ENCODE results near the gene FTO.

The FTO gene

GRCh38 chr16:54150861-54151260 lies 446.9 kb downstream of the FTO start:
- Histone ChIP-seq H3K9me3 (ENCODE audit: control insufficient read depth in 2 of 2, low read length in 2 of 2) (no peaks in the 10 kb centered on the region), H3K4me3 (ENCODE audit: low read length in 2 of 2) (no peak overlapping the region), H3K9ac (ENCODE audit: low read depth in 1 of 2, low read length in 2 of 2) (no peak overlapping the region), H3K27ac (ENCODE audit: low read depth in 2 of 2, low read length in 2 of 2) (no peak overlapping the region), H3K27me3 (ENCODE audit: control insufficient read depth in 2 of 2, insufficient read depth in 2 of 2, low read length in 2 of 2) (peaks cover 0 to 4% of the 10 kb centered on the region in 2 donors), H3K36me3 (ENCODE audit: control insufficient read depth in 2 of 2, insufficient read depth in 2 of 2, low read length in 2 of 2) (no peaks in the 10 kb centered on the region), H3K4me1 (ENCODE audit: control insufficient read depth in 2 of 2, insufficient read depth in 2 of 2, low read length in 2 of 2) (no peaks in the 10 kb centered on the region)

- Histone ChIP-seq H3K27me3 (ENCODE audit: control insufficient read depth in 2 of 2, insufficient read depth in 2 of 2, low read length in 2 of 2) (peaks cover 0 to 4% of the 10 kb centered on the region in 2 donors), H3K27ac (ENCODE audit: low read depth in 2 of 2, low read length in 2 of 2) (no peak overlapping the region), H3K36me3 (ENCODE audit: control insufficient read depth in 2 of 2, insufficient read depth in 2 of 2, low read length in 2 of 2) (no peaks in the 10 kb centered on the region), H3K9me3 (ENCODE audit: control insufficient read depth in 2 of 2, low read length in 2 of 2) (no peaks in the 10 kb centered on the region), H3K4me1 (ENCODE audit: control insufficient read depth in 2 of 2, insufficient read depth in 2 of 2, low read length in 2 of 2) (no peaks in the 10 kb centered on the region), H3K4me3 (ENCODE audit: low read length in 2 of 2) (no peak overlapping the region), H3K9ac (ENCODE audit: low read depth in 1 of 2, low read length in 2 of 2) (no peak overlapping the region)
Observed at GRCh38 chr16:54152362-54153239, 448.6 kb downstream of the FTO start.

GRCh38 chr16:54153240-54153934 lies 449.4 kb downstream of the FTO start:
- Histone ChIP-seq H3K9ac (ENCODE audit: low read depth in 1 of 2, low read length in 2 of 2) (no peak overlapping the region), H3K9me3 (ENCODE audit: control insufficient read depth in 2 of 2, low read length in 2 of 2) (no peaks in the 10 kb centered on the region), H3K27me3 (ENCODE audit: control insufficient read depth in 2 of 2, insufficient read depth in 2 of 2, low read length in 2 of 2) (peaks cover 0 to 4% of the 10 kb centered on the region in 2 donors), H3K27ac (ENCODE audit: low read depth in 2 of 2, low read length in 2 of 2) (no peak overlapping the region), H3K4me1 (ENCODE audit: control insufficient read depth in 2 of 2, insufficient read depth in 2 of 2, low read length in 2 of 2) (no peaks in the 10 kb centered on the region), H3K36me3 (ENCODE audit: control insufficient read depth in 2 of 2, insufficient read depth in 2 of 2, low read length in 2 of 2) (no peaks in the 10 kb centered on the region), H3K4me3 (ENCODE audit: low read length in 2 of 2) (no peak overlapping the region)

GRCh38 chr16:54156349-54156748 lies 452.4 kb downstream of the FTO start:
- Histone ChIP-seq H3K9ac (ENCODE audit: low read depth in 1 of 2, low read length in 2 of 2) (no peak overlapping the region), H3K36me3 (ENCODE audit: control insufficient read depth in 2 of 2, insufficient read depth in 2 of 2, low read length in 2 of 2) (no peaks in the 10 kb centered on the region), H3K27ac (ENCODE audit: low read depth in 2 of 2, low read length in 2 of 2) (no peak overlapping the region), H3K4me3 (ENCODE audit: low read length in 2 of 2) (no peak overlapping the region), H3K4me1 (ENCODE audit: control insufficient read depth in 2 of 2, insufficient read depth in 2 of 2, low read length in 2 of 2) (no peaks in the 10 kb centered on the region), H3K27me3 (ENCODE audit: control insufficient read depth in 2 of 2, insufficient read depth in 2 of 2, low read length in 2 of 2) (peaks cover 0 to 4% of the 10 kb centered on the region in 2 donors), H3K9me3 (ENCODE audit: control insufficient read depth in 2 of 2, low read length in 2 of 2) (no peaks in the 10 kb centered on the region)

- Histone ChIP-seq H3K9ac (ENCODE audit: low read depth in 1 of 2, low read length in 2 of 2) (no peak overlapping the region), H3K4me1 (ENCODE audit: control insufficient read depth in 2 of 2, insufficient read depth in 2 of 2, low read length in 2 of 2) (no peaks in the 10 kb centered on the region), H3K9me3 (ENCODE audit: control insufficient read depth in 2 of 2, low read length in 2 of 2) (no peaks in the 10 kb centered on the region), H3K4me3 (ENCODE audit: low read length in 2 of 2) (no peak overlapping the region), H3K27me3 (ENCODE audit: control insufficient read depth in 2 of 2, insufficient read depth in 2 of 2, low read length in 2 of 2) (peaks cover 0 to 4% of the 10 kb centered on the region in 2 donors), H3K36me3 (ENCODE audit: control insufficient read depth in 2 of 2, insufficient read depth in 2 of 2, low read length in 2 of 2) (no peaks in the 10 kb centered on the region), H3K27ac (ENCODE audit: low read depth in 2 of 2, low read length in 2 of 2) (no peak overlapping the region)
Observed at GRCh38 chr16:54158986-54159385, 455.0 kb downstream of the FTO start.

- Histone ChIP-seq H3K9me3 (ENCODE audit: control insufficient read depth in 2 of 2, low read length in 2 of 2) (no peaks in the 10 kb centered on the region), H3K27me3 (ENCODE audit: control insufficient read depth in 2 of 2, insufficient read depth in 2 of 2, low read length in 2 of 2) (peaks cover 0 to 4% of the 10 kb centered on the region in 2 donors), H3K36me3 (ENCODE audit: control insufficient read depth in 2 of 2, insufficient read depth in 2 of 2, low read length in 2 of 2) (no peaks in the 10 kb centered on the region), H3K4me3 (ENCODE audit: low read length in 2 of 2) (no peak overlapping the region), H3K27ac (ENCODE audit: low read depth in 2 of 2, low read length in 2 of 2) (no peak overlapping the region), H3K9ac (ENCODE audit: low read depth in 1 of 2, low read length in 2 of 2) (no peak overlapping the region), H3K4me1 (ENCODE audit: control insufficient read depth in 2 of 2, insufficient read depth in 2 of 2, low read length in 2 of 2) (no peaks in the 10 kb centered on the region)
Observed at GRCh38 chr16:54159490-54160080, 455.6 kb downstream of the FTO start.

GRCh38 chr16:54160252-54160860 lies 456.4 kb downstream of the FTO start:
- Histone ChIP-seq H3K9ac (ENCODE audit: low read depth in 1 of 2, low read length in 2 of 2) (no peak overlapping the region), H3K9me3 (ENCODE audit: control insufficient read depth in 2 of 2, low read length in 2 of 2) (no peaks in the 10 kb centered on the region), H3K36me3 (ENCODE audit: control insufficient read depth in 2 of 2, insufficient read depth in 2 of 2, low read length in 2 of 2) (no peaks in the 10 kb centered on the region), H3K4me3 (ENCODE audit: low read length in 2 of 2) (no peak overlapping the region), H3K4me1 (ENCODE audit: control insufficient read depth in 2 of 2, insufficient read depth in 2 of 2, low read length in 2 of 2) (no peaks in the 10 kb centered on the region), H3K27ac (ENCODE audit: low read depth in 2 of 2, low read length in 2 of 2) (no peak overlapping the region), H3K27me3 (ENCODE audit: control insufficient read depth in 2 of 2, insufficient read depth in 2 of 2, low read length in 2 of 2) (no peaks in the 10 kb centered on the region)

- Histone ChIP-seq H3K36me3 (ENCODE audit: control insufficient read depth in 2 of 2, insufficient read depth in 2 of 2, low read length in 2 of 2) (no peaks in the 10 kb centered on the region), H3K27me3 (ENCODE audit: control insufficient read depth in 2 of 2, insufficient read depth in 2 of 2, low read length in 2 of 2) (no peaks in the 10 kb centered on the region), H3K9ac (ENCODE audit: low read depth in 1 of 2, low read length in 2 of 2) (no peak overlapping the region), H3K27ac (ENCODE audit: low read depth in 2 of 2, low read length in 2 of 2) (no peak overlapping the region), H3K9me3 (ENCODE audit: control insufficient read depth in 2 of 2, low read length in 2 of 2) (no peaks in the 10 kb centered on the region), H3K4me3 (ENCODE audit: low read length in 2 of 2) (no peak overlapping the region), H3K4me1 (ENCODE audit: control insufficient read depth in 2 of 2, insufficient read depth in 2 of 2, low read length in 2 of 2) (no peaks in the 10 kb centered on the region)
Observed at GRCh38 chr16:54160939-54161897, 457.3 kb downstream of the FTO start.

GRCh38 chr16:54163197-54163843 lies 459.4 kb downstream of the FTO start:
- H3K36me3 ChIP-seq (ENCODE audit: control insufficient read depth in 2 of 2, insufficient read depth in 2 of 2, low read length in 2 of 2): no peaks in the 10 kb centered on the region
- H3K9me3 ChIP-seq (ENCODE audit: control insufficient read depth in 2 of 2, low read length in 2 of 2): no peaks in the 10 kb centered on the region
- no peaks in the 10 kb centered on the region for H3K4me1 ChIP-seq (ENCODE audit: control insufficient read depth in 2 of 2, insufficient read depth in 2 of 2, low read length in 2 of 2)
- H3K4me3 ChIP-seq (ENCODE audit: low read length in 2 of 2): no peak overlapping the region
- peaks cover 0 to 3% of the 10 kb centered on the region in 2 donors for H3K27me3 ChIP-seq (ENCODE audit: control insufficient read depth in 2 of 2, insufficient read depth in 2 of 2, low read length in 2 of 2)
- H3K9ac ChIP-seq (ENCODE audit: low read depth in 1 of 2, low read length in 2 of 2): no peak overlapping the region
- no peak overlapping the region for H3K27ac ChIP-seq (ENCODE audit: low read depth in 2 of 2, low read length in 2 of 2)
